Muscle of leg (tissue), 11 donors: Measurements from ENCODE around the gene PRICKLE1. TPM values are rescaled to one million over a fixed set of nuclear protein-coding genes. Genes with fewer than 3 reads are reported as not detected.

Source experiments
- DNase-seq: peaks from one replicate; pipeline ENCODE4 v3.0.0; 2013
- H3K27ac ChIP-seq: one replicate; pipeline ENCODE4 v1.5.1; 2013; ENCODE audit warnings: mild to moderate bottlenecking, low read length, control low read depth
- H3K27me3 ChIP-seq: one replicate; pipeline ENCODE4 v1.6.1; 2013; ENCODE audit warnings: low read length; ENCODE audit not compliant: control insufficient read depth, insufficient read depth
- H3K36me3 ChIP-seq: one replicate; pipeline ENCODE4 v1.6.1; 2013; ENCODE audit warnings: low read length; ENCODE audit not compliant: control insufficient read depth, insufficient read depth
- H3K4me1 ChIP-seq: one replicate; pipeline ENCODE4 v1.6.1; 2013; ENCODE audit warnings: low read length; ENCODE audit not compliant: control insufficient read depth, insufficient read depth
- H3K4me3 ChIP-seq: one replicate; pipeline ENCODE4 v1.5.1; 2013; ENCODE audit warnings: low read length, control low read depth
- H3K9me3 ChIP-seq: replicated peaks from 2 replicates; pipeline ENCODE4 v1.6.1; 2013; ENCODE audit warnings: low read depth, low read length; ENCODE audit not compliant: control insufficient read depth
- WGBS: methylation state at CpG from one replicate; pipeline ENCODE4 v1.1.5; 2013; ENCODE audit warnings: missing lambda C conversion rate; ENCODE audit not compliant: insufficient coverage; 5-methylcytosine and 5-hydroxymethylcytosine counted together
- polyA plus RNA-seq, 8 donors: library from polyadenylated mRNA; unstranded; fragments of 120-200 nt; gene quantifications; one replicate each; pipeline versions ENCODE4 v1.2.1 to v1.2.3, GENCODE V29; 2013; ENCODE audit warnings: inconsistent platforms in 1 of 8, low replicate concordance in 1 of 8; ENCODE audit not compliant: insufficient read length in 8 of 8, insufficient read depth in 1 of 8
- total RNA-seq: library from RNA; stranded (reverse); fragments of 120-200 nt; gene quantifications from one replicate; pipeline ENCODE4 v1.2.4, GENCODE V29; 2013

Gene PRICKLE1
- total and polyA plus RNA-seq, 9 donors = 12.9 to 32.3 (median 27.1) TPM

DNA sequence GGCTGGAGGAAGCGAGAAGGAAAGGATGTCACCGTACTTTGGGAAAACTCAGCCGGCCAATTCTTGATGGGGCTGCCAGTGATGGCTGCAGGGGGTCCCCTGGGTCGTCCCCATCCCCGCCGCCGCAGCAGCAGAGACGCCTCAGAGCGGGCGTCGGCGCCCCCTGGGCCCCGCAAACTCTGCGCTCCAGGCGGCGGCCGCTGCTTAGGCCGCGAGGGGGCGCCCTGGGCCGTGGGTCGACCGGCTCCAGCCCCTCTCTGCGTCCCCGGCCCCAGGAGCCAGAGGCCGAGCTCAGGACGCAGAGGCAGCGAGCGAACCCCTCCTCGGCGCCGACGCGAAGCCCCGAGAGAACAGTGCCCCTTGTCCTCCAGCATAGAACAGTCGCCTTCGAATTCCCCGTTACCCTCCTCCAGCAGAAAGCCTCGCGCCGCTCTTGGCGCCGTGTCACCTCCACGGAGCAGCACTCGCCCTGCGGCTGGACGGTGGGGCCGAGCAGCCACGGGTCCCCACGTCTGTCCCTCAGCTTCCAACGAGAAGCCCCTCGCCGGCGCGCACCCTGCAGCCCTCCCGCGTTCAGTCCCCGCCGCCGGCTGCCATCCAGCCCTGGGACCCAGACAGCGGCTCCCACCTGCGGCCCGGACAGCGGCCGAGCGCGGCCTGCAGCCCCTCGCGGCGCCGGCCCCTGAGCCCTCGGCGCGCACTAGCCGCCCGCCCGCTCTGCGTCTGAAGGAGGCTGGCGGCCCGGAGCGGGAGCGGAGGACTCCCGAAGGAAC, 106.6 kb downstream of the PRICKLE1 start:
- H3K9me3 ChIP-seq = no peaks in the 10 kb centered on the region
- WGBS = under 1% methylated on average over 82 of the region's 83 CpGs
- peak; percentile 91 for DNase-seq
- H3K4me3 ChIP-seq = peak overlapping the region; percentile 71
- peaks cover 10% of the 10 kb centered on the region for H3K4me1 ChIP-seq
- peaks cover 2% of the 10 kb centered on the region for H3K27me3 ChIP-seq
- H3K36me3 ChIP-seq = no peaks in the 10 kb centered on the region
- H3K27ac ChIP-seq = peak overlapping the region; percentile 87

- Histone ChIP-seq H3K27me3 (peaks cover 2% of the 10 kb centered on the region), H3K4me3 (peak overlapping the region; percentile 71), H3K27ac (peak overlapping the region; percentile 87), H3K9me3 (no peaks in the 10 kb centered on the region), H3K4me1 (peaks cover 10% of the 10 kb centered on the region), H3K36me3 (no peaks in the 10 kb centered on the region)
- peak; percentile 87 for DNase-seq
- WGBS = 20% methylated on average over 15 of the region's 18 CpGs
Observed at GRCh38 chr12:42482041-42482747, 107.4 kb downstream of the PRICKLE1 start.

DNA sequence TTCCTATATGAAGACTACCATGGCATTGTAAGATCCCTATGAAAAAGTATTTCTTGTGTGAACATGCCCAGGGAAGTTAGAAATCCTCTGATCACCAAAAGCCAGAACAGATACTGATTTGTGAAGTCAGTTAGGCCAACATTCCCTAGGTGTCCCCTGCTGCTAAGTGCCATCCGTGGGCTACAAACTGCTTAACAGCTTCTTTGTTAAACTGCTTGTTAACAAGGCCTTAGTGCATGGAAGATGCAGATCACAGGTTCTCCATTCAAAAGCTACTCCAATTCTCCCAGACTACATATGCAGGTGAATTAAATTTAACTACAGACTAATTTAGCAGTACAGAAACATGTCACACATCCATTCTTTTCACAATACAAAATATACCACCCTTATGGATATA, 108.2 kb downstream of the PRICKLE1 start:
- Histone ChIP-seq H3K4me3 (no peak overlapping the region), H3K36me3 (no peaks in the 10 kb centered on the region), H3K4me1 (peaks cover 10% of the 10 kb centered on the region), H3K27me3 (peaks cover 2% of the 10 kb centered on the region), H3K9me3 (no peaks in the 10 kb centered on the region), H3K27ac (no peak overlapping the region)
- no CpG with 5 or more reads among the region's 1 CpG for whole genome bisulfite sequencing
- no peak for DNase-seq

GRCh38 chr12:42477941-42478340, 111.6 kb downstream of the PRICKLE1 start:
- no CpG with 5 or more reads among the region's 1 CpG for WGBS
- no peaks in the 10 kb centered on the region for H3K36me3 ChIP-seq
- DNase-seq = no peak
- peaks cover 11% of the 10 kb centered on the region for H3K4me1 ChIP-seq
- no peaks in the 10 kb centered on the region for H3K9me3 ChIP-seq
- H3K4me3 ChIP-seq = no peak overlapping the region
- H3K27me3 ChIP-seq = no peaks in the 10 kb centered on the region
- no peak overlapping the region for H3K27ac ChIP-seq

DNA sequence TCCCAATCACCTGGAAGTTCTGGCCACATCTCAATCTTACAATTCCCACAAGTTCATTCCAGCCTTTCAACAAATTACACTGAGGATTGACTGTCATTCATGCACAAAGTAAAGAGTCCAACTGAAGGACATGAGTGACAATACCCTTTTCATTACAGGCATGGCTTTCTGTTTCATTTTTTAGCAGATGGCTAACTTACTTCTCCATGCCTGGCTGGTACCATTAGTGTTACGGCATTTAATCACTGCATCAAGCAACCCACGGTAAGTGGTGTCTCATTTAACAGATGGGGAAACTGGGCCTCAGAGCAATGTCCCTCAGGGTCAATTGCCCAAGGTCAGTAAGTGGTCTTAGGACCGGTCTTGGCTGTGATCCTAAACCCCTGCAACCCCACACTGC, 114.4 kb downstream of the PRICKLE1 start:
- DNase-seq = no peak
- Histone ChIP-seq H3K4me3 (no peak overlapping the region), H3K36me3 (peaks cover 2% of the 10 kb centered on the region), H3K4me1 (peaks cover 3% of the 10 kb centered on the region), H3K9me3 (no peaks in the 10 kb centered on the region), H3K27me3 (no peaks in the 10 kb centered on the region), H3K27ac (peak overlapping the region; percentile 1)
- WGBS = no CpG with 5 or more reads among the region's 3 CpGs

DNA sequence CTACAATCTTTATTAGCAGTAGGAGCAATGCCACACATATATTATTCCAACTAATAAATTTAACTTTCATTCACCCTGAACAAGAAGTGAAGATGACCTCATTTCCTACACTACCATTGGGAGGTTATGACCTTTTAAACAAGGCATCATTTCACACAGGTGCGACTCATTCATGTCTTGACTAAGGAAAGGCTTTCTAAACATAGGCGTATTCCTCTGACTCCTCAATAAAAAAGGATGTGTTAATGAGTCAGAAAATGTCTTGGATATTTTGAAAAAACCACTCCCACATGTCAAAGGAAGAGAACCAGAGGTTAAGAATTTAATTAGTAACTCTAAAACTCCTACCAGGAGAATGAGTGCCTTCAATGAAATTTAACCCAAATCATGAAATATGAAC, 115.2 kb downstream of the PRICKLE1 start:
- H3K27me3 ChIP-seq = no peaks in the 10 kb centered on the region
- no CpG with 5 or more reads among the region's 2 CpGs for WGBS
- H3K36me3 ChIP-seq = peaks cover 8% of the 10 kb centered on the region
- no peak overlapping the region for H3K4me3 ChIP-seq
- H3K9me3 ChIP-seq = no peaks in the 10 kb centered on the region
- peaks cover 3% of the 10 kb centered on the region for H3K4me1 ChIP-seq
- no peak for DNase-seq
- no peak overlapping the region for H3K27ac ChIP-seq

DNA sequence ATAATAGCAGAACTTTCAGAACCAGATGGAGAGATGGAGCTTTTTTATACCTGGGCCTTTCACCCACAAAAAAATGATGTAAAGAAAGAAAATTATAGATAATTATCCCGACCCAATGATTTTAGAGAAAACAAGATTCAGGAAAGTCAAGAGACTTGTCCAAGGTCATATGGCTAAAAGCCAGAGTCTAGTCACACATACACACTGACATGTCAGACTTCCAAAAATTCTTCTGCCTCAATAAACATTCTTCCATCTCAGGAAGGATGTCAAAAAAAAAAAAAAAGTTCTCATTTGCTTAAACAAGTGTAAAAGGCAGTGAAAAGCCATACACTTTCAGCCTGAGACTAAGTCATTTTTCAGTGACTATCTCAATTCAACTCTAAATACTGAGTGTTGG, 116.0 kb downstream of the PRICKLE1 start:
- H3K4me3 ChIP-seq = no peak overlapping the region
- no peaks in the 10 kb centered on the region for H3K9me3 ChIP-seq
- no CpG with 5 or more reads among the region's 1 CpG for WGBS
- H3K27ac ChIP-seq = no peak overlapping the region
- H3K27me3 ChIP-seq = no peaks in the 10 kb centered on the region
- H3K4me1 ChIP-seq = peaks cover 3% of the 10 kb centered on the region
- no peak for DNase-seq
- H3K36me3 ChIP-seq = peaks cover 15% of the 10 kb centered on the region

GRCh38 chr12:42473130-42473529, 116.4 kb downstream of the PRICKLE1 start:
- H3K4me1 ChIP-seq = peaks cover 3% of the 10 kb centered on the region
- H3K4me3 ChIP-seq = no peak overlapping the region
- no peaks in the 10 kb centered on the region for H3K9me3 ChIP-seq
- H3K27ac ChIP-seq = no peak overlapping the region
- no CpG with 5 or more reads among the region's 1 CpG for WGBS
- H3K36me3 ChIP-seq = peaks cover 17% of the 10 kb centered on the region
- no peaks in the 10 kb centered on the region for H3K27me3 ChIP-seq
- DNase-seq = no peak

DNA sequence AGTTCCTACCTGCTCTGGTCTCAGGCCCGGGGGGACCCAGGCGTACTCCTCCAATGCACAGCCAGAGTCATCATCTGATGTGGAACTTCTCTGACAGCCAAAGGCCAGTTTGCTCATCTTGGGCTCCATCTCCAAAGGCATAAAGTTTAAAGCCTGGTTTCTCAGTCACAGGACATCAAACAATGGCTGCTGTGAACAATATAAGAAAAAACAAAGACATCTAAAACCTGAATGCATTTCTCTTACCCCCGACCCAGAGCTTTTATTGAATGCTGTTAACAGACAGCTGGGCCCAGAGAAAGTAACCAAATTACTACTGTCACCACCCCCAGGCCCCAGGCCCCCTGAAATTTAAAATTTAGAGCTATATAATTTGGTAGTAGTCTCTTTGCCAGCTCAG, 117.2 kb downstream of the PRICKLE1 start:
- Histone ChIP-seq H3K4me1 (peaks cover 3% of the 10 kb centered on the region), H3K27ac (no peak overlapping the region), H3K27me3 (no peaks in the 10 kb centered on the region), H3K9me3 (no peaks in the 10 kb centered on the region), H3K4me3 (no peak overlapping the region), H3K36me3 (peaks cover 17% of the 10 kb centered on the region)
- no peak for DNase-seq
- 83% methylated on average over 2 of the region's 3 CpGs for WGBS

GRCh38 chr12:42469355-42470175, 120.0 kb downstream of the PRICKLE1 start:
- 88% methylated on average over 3 of the region's 7 CpGs for WGBS
- H3K27ac ChIP-seq = no peak overlapping the region
- H3K4me3 ChIP-seq = no peak overlapping the region
- peak; percentile 39 for DNase-seq
- H3K36me3 ChIP-seq = peaks cover 36% of the 10 kb centered on the region
- no peaks in the 10 kb centered on the region for H3K4me1 ChIP-seq
- H3K9me3 ChIP-seq = no peaks in the 10 kb centered on the region
- no peaks in the 10 kb centered on the region for H3K27me3 ChIP-seq
